ENCODE results near the gene ZNF74.

DNA sequence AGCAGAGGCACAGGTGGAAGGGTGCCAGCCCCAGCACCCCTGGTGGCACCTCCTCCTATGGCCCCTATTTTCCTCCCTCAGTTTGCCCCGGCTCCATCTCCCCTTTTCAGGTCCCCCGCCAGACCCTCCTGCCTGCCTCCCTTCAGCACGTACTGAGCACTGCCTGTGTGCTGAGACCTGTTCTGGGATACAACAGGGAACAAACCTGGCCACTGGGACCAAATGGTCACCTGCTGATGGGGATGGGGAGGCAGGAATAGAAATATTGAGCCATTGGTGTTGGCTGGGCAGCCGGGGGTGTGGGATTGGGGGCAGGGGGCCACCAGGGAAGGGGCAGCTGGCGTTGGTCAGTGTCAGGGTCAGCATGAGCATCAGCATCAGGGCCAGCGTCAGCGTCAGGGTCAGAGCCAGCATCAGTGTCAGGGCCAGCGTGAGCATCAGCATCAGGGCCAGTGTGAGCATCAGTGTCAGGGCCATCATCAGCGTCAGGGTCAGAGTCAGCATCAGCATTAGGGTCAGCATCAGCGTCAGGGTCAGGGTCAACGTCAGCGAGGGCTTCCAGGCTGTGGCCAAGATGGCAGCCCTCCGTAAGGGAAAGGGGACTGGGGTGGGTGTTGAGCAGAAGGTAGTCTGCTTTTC lies 7.5 kb downstream of the ZNF74 start:
- TF ChIP-seq POLR2A (IDR thresholded peaks at IDR 0.05; ENCODE audit: low read depth, low read length) = no peak
- TF ChIP-seq TAF1 (IDR thresholded peaks at IDR 0.05; ENCODE audit: borderline replicate concordance, low read depth, low read length) = no peak

All from GM12892 (cell line).